NCI-H2196 (cell line): ENCODE results near the gene MRO.

Source experiments
- DNase-seq: peaks from one replicate; lab custom pipeline; 2025; ENCODE audit not compliant: unreplicated experiment; lab: John Stamatoyannopoulos, UW

The MRO gene

DNA sequence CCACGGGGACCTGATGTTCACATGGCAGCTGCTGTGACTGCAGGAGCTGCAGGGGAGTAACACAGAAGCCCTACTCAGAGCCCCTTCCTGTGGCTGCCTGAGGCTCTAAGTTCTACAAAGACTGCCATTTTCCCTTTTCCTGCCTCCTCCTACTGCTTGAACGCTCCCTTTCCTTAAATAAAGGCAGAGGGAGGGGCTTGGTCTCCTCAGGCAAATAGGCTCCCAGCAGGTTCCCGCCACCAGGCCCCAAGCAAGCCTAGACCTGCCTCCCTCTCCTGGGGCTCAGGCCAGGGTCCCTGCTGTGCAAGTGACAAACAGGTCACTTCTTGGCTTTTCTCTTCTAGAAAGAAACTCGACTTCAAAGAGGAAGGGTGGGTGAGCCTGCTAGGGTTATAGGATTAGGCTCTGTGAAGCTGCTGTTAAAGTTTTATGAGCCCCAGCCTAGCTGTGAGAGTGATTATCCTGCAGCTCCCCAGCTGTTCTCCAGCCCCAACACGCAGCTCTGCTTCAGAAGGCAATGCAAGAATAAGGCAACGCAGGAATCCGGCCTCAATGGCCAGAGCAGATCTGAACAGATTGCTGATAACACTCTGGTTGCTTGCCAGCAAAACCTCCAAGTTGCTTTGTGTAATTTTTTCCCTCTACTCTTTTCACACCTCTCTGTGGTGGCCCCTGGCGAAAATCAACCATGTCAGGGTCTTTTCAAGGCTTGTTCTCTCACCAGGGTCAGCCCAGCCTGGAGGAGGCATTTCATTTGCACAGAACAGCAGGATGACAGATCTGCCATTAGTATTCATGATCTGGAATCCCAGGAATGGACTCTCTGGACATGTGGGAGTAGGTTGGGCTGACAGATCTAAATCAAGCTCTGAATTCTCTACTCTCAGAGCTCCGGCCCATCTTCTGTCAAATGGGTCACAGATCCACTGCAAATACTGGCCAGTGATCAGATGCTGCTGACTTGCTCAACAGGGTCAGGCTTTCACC is 71.3 kb downstream of the MRO start:
- no peak for DNase-seq

DNA sequence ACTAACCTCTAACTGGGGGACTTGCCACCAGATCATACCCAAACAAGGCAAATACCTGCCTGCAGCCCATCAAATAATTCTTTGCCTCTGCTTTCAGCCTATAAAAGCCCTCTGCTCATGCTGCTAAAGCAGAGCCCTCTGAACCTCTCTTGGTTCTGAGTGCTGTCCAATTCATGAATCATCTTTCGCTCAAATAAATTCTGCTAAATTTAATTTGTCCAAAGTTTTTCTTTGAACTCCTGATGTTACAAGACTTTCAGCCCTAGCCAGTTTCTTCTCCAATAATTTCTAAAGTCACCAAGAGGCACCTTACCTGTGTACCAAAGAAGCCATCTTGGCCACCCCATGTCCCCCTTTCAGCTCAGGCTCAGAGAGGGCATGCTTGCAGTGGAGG is 72.0 kb downstream of the MRO start:
- no peak for DNase-seq

DNA sequence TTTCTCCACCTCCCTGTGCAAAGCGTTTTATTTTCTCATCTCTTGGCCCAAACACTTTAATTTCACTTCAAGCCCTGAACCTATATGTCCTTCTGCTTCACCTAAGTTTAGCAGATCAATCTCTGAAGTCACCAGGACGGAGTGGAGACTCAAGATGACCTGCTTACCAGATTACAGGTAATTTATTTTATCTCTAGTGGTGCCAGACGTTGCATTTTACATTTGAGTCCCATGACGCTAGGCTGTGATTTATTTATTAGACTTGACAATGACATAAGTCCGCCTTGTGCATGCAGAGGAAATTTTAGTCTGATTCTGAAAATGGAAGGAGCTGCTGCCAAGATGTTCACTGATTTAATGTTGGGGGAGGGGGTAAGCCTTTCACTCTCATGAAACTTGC is 73.9 kb downstream of the MRO start:
- DNase-seq = no peak
